Kidney (tissue), 14 donors: ENCODE results near the gene MAPT. TPM values are rescaled to one million over a fixed set of nuclear protein-coding genes. Genes with fewer than 3 reads are reported as not detected.
A peak's percentile ranks its signal among the peaks of the same experiment; 100 is the strongest.

ENCODE experiments used
- DNase-seq, 5 donors: peaks; one replicate each; pipeline ENCODE4 v3.0.0-alpha.2; 2013 to 2020
- FAIRE-seq: peaks from 2 replicates; lab custom pipeline; 2012; peaks lifted over from hg19 to GRCh38; lab: Jason Lieb, UNC
- H3K27ac ChIP-seq, 2 donors: one replicate each; pipeline ENCODE4 v1.7.0; 2013; ENCODE audit warnings: low read depth in 2 of 2, low read length in 2 of 2, inconsistent platforms in 1 of 2
- H3K27me3 ChIP-seq: one replicate; pipeline ENCODE4 v1.7.1; 2013; ENCODE audit warnings: low read length, inconsistent platforms; ENCODE audit not compliant: control insufficient read depth, insufficient read depth
- H3K36me3 ChIP-seq, 3 donors: one replicate each; pipeline versions ENCODE4 v1.7.0 to v1.7.1; 2013; ENCODE audit warnings: low read length in 3 of 3, control low read depth in 1 of 3, inconsistent platforms in 1 of 3; ENCODE audit not compliant: insufficient read depth in 3 of 3, control insufficient read depth in 2 of 3
- H3K4me1 ChIP-seq, 3 donors: one replicate each; pipeline versions ENCODE4 v1.7.0 to v1.7.1; 2013; ENCODE audit warnings: low read length in 3 of 3, inconsistent platforms in 1 of 3, low read depth in 1 of 3; ENCODE audit not compliant: control insufficient read depth in 2 of 3, insufficient read depth in 2 of 3
- H3K4me3 ChIP-seq, 3 donors: one replicate each; pipeline versions ENCODE4 v1.7.0 to v1.8.1; 2013; ENCODE audit warnings: low read length in 3 of 3, control low read depth in 1 of 3, inconsistent platforms in 1 of 3
- H3K9ac ChIP-seq, 3 donors: one replicate each; pipeline versions ENCODE4 v1.7.0 to v1.7.1; 2013; ENCODE audit warnings: low read length in 3 of 3, control low read depth in 1 of 3, inconsistent platforms in 1 of 3
- H3K9me3 ChIP-seq, 3 donors: one replicate each; pipeline versions ENCODE4 v1.7.0 to v1.7.1; 2013; ENCODE audit warnings: low read length in 3 of 3, control low read depth in 1 of 3, inconsistent platforms in 1 of 3; ENCODE audit not compliant: control insufficient read depth in 2 of 3, insufficient read depth in 1 of 3
- intact Hi-C: fragments of 100-400 bp; cut with DNase I; formaldehyde crosslinking; loops from one replicate; pipeline ENCODE4 v1.11.1; 2022
- polyA plus RNA-seq: library from polyadenylated mRNA; stranded (reverse); fragments of 350-450 nt; fragmentation: Illumina TruSeq; extraction: RNeasy Lipid Tissue Mini Kit (QIAGEN cat#74804); gene quantifications from one replicate; pipeline ENCODE4 v1.2.3, GENCODE V29; 2014; ENCODE audit warnings: low read depth, low replicate concordance; ENCODE audit not compliant: insufficient read depth
- total RNA-seq: library from RNA; stranded (reverse); fragmentation: NEBNext Ultra II Directional; extraction: Animal tissue kit (Norgen Biotek cat#: 25700); gene quantifications from one replicate; pipeline ENCODE4 v1.2.1, GENCODE V29; 2021
- TF ChIP-seq, protein P1 (sequence below): IDR thresholded peaks from 3 replicates; pipeline ENCODE4 v1.5.1; 2012; ENCODE audit warnings: mild to moderate bottlenecking, moderate library complexity, borderline replicate concordance; ENCODE audit not compliant: insufficient read depth; ENCODE audit errors: extremely low read depth
- donor health status: control.
- donor health status: control.
- donor health status: control.
- donor health status: control.
- donor health status: control.
- donor health status: DM: yes; HTN: yes; CAD: no.
- donor health status: Normal renal cell carcinoma (clear cell type).

Gene MAPT
- total and polyA plus RNA-seq, 2 donors from 2014 or later = 2.9 to 15.4 TPM

DNA sequence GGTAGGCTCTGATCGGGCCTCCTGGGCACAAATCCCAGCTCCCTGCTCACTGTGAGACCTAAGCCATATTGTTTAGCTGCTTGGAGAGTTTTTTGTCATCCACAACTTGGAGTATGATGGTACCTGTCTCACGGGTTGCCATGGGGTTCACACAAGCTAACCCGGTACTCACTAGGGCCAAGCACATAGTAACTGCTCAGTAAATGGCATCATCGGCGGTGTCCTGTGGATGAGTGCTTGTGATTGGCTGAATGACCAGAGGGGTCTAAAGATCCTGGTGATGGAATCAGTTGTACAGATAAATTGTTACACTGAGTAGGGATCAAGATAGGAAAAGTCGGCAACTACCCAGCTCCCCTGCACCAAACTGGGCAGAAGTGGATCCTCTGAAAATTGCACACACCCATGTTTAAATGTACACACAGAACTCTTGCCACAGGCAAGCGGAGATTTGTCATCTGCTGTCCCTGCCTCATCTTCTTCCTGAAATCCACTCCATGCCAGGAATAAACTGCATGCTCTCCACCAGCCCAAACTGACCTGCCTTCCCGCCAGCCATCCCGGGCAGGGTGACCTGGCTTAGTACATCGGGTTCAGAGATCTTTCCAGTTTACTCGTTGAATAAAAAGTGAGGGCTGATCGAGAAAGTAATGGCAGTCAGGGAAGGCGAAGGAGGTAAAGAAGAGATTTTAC lies 6.5 kb downstream of the MAPT start:
- TF ChIP-seq, protein P1, sequence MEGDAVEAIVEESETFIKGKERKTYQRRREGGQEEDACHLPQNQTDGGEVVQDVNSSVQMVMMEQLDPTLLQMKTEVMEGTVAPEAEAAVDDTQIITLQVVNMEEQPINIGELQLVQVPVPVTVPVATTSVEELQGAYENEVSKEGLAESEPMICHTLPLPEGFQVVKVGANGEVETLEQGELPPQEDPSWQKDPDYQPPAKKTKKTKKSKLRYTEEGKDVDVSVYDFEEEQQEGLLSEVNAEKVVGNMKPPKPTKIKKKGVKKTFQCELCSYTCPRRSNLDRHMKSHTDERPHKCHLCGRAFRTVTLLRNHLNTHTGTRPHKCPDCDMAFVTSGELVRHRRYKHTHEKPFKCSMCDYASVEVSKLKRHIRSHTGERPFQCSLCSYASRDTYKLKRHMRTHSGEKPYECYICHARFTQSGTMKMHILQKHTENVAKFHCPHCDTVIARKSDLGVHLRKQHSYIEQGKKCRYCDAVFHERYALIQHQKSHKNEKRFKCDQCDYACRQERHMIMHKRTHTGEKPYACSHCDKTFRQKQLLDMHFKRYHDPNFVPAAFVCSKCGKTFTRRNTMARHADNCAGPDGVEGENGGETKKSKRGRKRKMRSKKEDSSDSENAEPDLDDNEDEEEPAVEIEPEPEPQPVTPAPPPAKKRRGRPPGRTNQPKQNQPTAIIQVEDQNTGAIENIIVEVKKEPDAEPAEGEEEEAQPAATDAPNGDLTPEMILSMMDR = no peak
- no peak for FAIRE-seq
- H3K9me3 ChIP-seq = no peaks in the 10 kb centered on the region
- intact Hi-C loops = no loop called here
- H3K36me3 ChIP-seq = no peaks in the 10 kb centered on the region
- no peak overlapping the region for H3K9ac ChIP-seq
- H3K27me3 ChIP-seq = peaks cover 9% of the 10 kb centered on the region
- no peak overlapping the region for H3K27ac ChIP-seq
- no peak overlapping the region for H3K4me3 ChIP-seq
- no peak for DNase-seq
- peaks cover 0 to 8% (median 7%) of the 10 kb centered on the region in 3 donors for H3K4me1 ChIP-seq

DNA sequence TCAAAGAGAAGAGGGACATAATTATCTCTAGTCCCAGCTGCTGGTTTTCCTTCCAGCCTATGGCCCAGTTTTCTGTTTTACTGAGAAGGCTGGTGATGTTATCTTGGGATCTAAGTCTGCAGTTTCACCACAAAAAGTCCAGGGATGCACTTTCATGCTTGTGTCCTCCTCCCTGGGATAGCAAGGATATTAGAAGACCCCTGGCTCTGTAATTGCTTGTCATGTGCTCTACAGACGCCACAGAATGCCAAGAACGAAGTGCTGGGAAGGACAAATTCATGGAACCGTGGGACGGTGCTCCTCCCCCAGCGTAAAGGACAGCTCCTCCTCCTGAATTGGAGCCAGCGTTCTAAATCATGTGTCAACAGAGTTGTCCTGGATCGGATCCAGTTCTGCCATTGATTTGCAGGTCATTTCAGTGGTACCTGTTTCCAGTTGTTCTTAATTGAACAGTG lies 8.6 kb downstream of the MAPT start:
- Histone ChIP-seq H3K4me3 (peak overlapping the region in 1 of 3 donors; percentile 30), H3K4me1 (peaks cover 0 to 7% (median 0%) of the 10 kb centered on the region in 3 donors), H3K27me3 (peaks cover 4% of the 10 kb centered on the region), H3K9ac (no peak overlapping the region), H3K27ac (peak overlapping the region in 1 of 2 donors; percentile 9), H3K9me3 (no peaks in the 10 kb centered on the region), H3K36me3 (no peaks in the 10 kb centered on the region)
- intact Hi-C loops = no loop called here
- peak in 1 of 5 donors; percentile 45 for DNase-seq
- FAIRE-seq = no peak
- TF ChIP-seq, protein P1 = no peak

DNA sequence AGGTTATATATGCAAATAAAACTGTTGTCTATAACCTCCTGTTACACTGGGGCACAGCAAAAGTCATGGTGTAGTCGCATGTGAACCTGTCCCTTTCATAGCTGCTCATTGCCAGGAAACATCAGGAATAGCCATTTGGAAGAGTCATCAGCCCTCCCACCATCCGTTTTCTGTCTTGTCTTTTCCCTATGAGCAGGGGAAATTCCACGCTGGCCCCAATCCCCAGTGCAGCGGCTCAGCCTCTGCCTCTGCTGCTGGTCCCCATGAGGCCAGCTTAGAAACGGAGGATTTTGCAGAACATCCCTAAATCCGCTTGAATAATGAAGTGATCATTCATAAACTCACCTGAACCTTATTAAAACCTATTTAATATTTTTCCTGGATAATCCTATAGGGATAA lies 10.5 kb downstream of the MAPT start:
- FAIRE-seq = no peak
- intact Hi-C loops = no loop called here
- TF ChIP-seq, protein P1 = no peak
- Histone ChIP-seq H3K27me3 (no peaks in the 10 kb centered on the region), H3K4me1 (peaks cover 0 to 7% (median 0%) of the 10 kb centered on the region in 3 donors), H3K9me3 (no peaks in the 10 kb centered on the region), H3K36me3 (no peaks in the 10 kb centered on the region), H3K4me3 (no peak overlapping the region), H3K27ac (no peak overlapping the region), H3K9ac (no peak overlapping the region)
- no peak for DNase-seq
